HepG2 (cell line): ENCODE measurements around the gene NPHS1. TPM values are rescaled to one million over a fixed set of nuclear protein-coding genes. Genes with fewer than 3 reads are reported as not detected.

Experiments
- ATF7 ChIP-seq, 2 experiments: fragments of 450-650 bp in 1 of 2; sonication (generic) in 1 of 2; formaldehyde crosslinking in 1 of 2; IDR thresholded peaks; 2 replicates each; pipeline versions ENCODE4 v1.4.0 to v1.6.1; 2016 to 2020; ENCODE audit warnings: antibody characterized with exemption in 1 of 2, mild to moderate bottlenecking in 1 of 2, missing genetic modification reagents in 1 of 2
- DDIT3 ChIP-seq: sonication (generic); formaldehyde crosslinking; IDR thresholded peaks from 2 replicates; pipeline ENCODE4 v1.4.0; 2020; ENCODE audit warnings: mild to moderate bottlenecking, missing genetic modification reagents
- ELF1 ChIP-seq: sonication (generic); formaldehyde crosslinking; IDR thresholded peaks from 2 replicates; pipeline ENCODE4 v1.4.0; 2020; ENCODE audit warnings: missing genetic modification reagents
- FOXO4 ChIP-seq: sonication (generic); formaldehyde crosslinking; conservative IDR thresholded peaks from 2 replicates; pipeline ENCODE4 v1.8.1; 2023; ENCODE audit warnings: missing genetic modification reagents
- GMEB2 ChIP-seq: IDR thresholded peaks from 2 replicates; pipeline ENCODE4 v1.6.1; 2016; ENCODE audit warnings: missing biosample characterization, missing genetic modification reagents, low read depth
- IRF9 ChIP-seq: sonication (generic); formaldehyde crosslinking; IDR thresholded peaks from 2 replicates; pipeline ENCODE4 v1.8.0; 2022; ENCODE audit warnings: missing genetic modification reagents, mild to moderate bottlenecking, borderline replicate concordance
- KDM1A ChIP-seq: IDR thresholded peaks from 2 replicates; pipeline ENCODE4 v1.6.1; 2016; ENCODE audit warnings: missing compliant biosample characterization
- MTERF4 ChIP-seq: sonication (generic); formaldehyde crosslinking; IDR thresholded peaks from 2 replicates; pipeline ENCODE4 v1.8.0; 2023; ENCODE audit warnings: mild to moderate bottlenecking, missing genetic modification reagents
- RERE ChIP-seq: IDR thresholded peaks from 2 replicates; pipeline ENCODE4 v1.6.1; 2016; ENCODE audit warnings: low read depth, missing genetic modification reagents, missing compliant biosample characterization
- SOX13 ChIP-seq, 3 experiments: fragments of 450-650 bp in 1 of 3; sonication (generic) in 1 of 3; formaldehyde crosslinking in 1 of 3; IDR thresholded peaks in 2 of 3; conservative IDR thresholded peaks in 1 of 3; 2 replicates each; pipeline versions ENCODE4 v1.5.0 to v1.6.1; 2016 to 2020; ENCODE audit warnings: antibody characterized with exemption in 1 of 3, mild to moderate bottlenecking in 1 of 3, missing compliant biosample characterization in 1 of 3, missing genetic modification reagents in 1 of 3, moderate library complexity in 1 of 3
- U2AF2 ChIP-seq: fragments of 200-400 bp; formaldehyde crosslinking; IDR thresholded peaks from 2 replicates; pipeline ENCODE4 v1.6.1; 2017; ENCODE audit warnings: low read depth, mild to moderate bottlenecking, low read length
- ZBTB1 ChIP-seq: sonication (generic); formaldehyde crosslinking; IDR thresholded peaks from 2 replicates; pipeline ENCODE4 v1.4.0; 2020; ENCODE audit warnings: missing genetic modification reagents, borderline replicate concordance
- ZFP36L2 ChIP-seq: sonication (generic); formaldehyde crosslinking; IDR thresholded peaks from 2 replicates; pipeline ENCODE4 v1.4.0; 2020; ENCODE audit warnings: missing genetic modification reagents
- ZNF275 ChIP-seq: sonication (generic); formaldehyde crosslinking; IDR thresholded peaks from 2 replicates; pipeline ENCODE4 v1.8.0; 2022; ENCODE audit warnings: missing genetic modification reagents, mild to moderate bottlenecking, inconsistent platforms, borderline replicate concordance
- polyA plus RNA-seq, 8 experiments: library from polyadenylated mRNA; depleted of rRNA in 3 of 8; stranded (reverse) in 7 of 8; unstranded in 1 of 8; fragments of >200 nt; fragmentation: Illumina TruSeq in 4 of 8; extraction: Trizol in 4 of 8; gene quantifications; 2 replicates each; pipeline versions ENCODE4 v1.2.1 to v1.2.3, GENCODE V29; 2011 to 2016; ENCODE audit warnings: low read depth in 4 of 8, missing spikeins in 1 of 8, mixed read lengths in 1 of 8; ENCODE audit not compliant: insufficient read depth in 1 of 8
- total RNA-seq, 5 experiments: library from RNA; depleted of rRNA; stranded (reverse); fragments of >200 nt; fragmentation: Illumina TruSeq; extraction: Trizol; gene quantifications; 2 replicates each; pipeline ENCODE4 v1.2.3, GENCODE V29; 2016; ENCODE audit warnings: low read depth in 1 of 5

Gene NPHS1
- total and polyA plus RNA-seq, 2 of the 13 experiments (the other 11 are each of a cell fraction or from before 2014, with no cell fraction given) = not detected

GRCh38 chr19:35828692-35829301 is 23.5 kb downstream of the NPHS1 start (continued):
- no peak for TF ChIP-seq ZNF275 (CRISPR knock-in tag)
- TF ChIP-seq GMEB2 (CRISPR knock-in tag) = no peak
- peak; percentile 48; the same call in 1 of the 2 replicates for TF ChIP-seq MTERF4
- peak; percentile 97; the same call in 1 of the 2 replicates for TF ChIP-seq FOXO4 (CRISPR knock-in tag)
- TF ChIP-seq DDIT3 = no peak
- TF ChIP-seq ZFP36L2 (CRISPR knock-in tag) = peak; percentile 97
- TF ChIP-seq IRF9 (CRISPR knock-in tag) = peak; percentile 92
- peak; percentile 57; the same call in 1 of the 2 replicates for TF ChIP-seq KDM1A (CRISPR knock-in tag)
- TF ChIP-seq ZBTB1 = peak; percentile 94; the same call in 1 of the 2 replicates
- no peak for TF ChIP-seq U2AF2
- TF ChIP-seq SOX13 (IDR thresholded peaks at IDR 0.05) = no peak
- peak in 1 of 2 experiments; percentile 71; a peak in 2 of 4 replicates for TF ChIP-seq SOX13 (CRISPR knock-in tag; conservative IDR thresholded peaks at IDR 0.05 in 1 of 2, IDR thresholded peaks at IDR 0.05 in 1 of 2)
- TF ChIP-seq ELF1 (CRISPR knock-in tag) = 0 out of 2 replicates have a peak, but pooled peaks have one; percentile 31
- TF ChIP-seq ATF7 (IDR thresholded peaks at IDR 0.05) = no peak
- no peak for TF ChIP-seq ATF7 (CRISPR knock-in tag; IDR thresholded peaks at IDR 0.05)
- peak; percentile 60; the same call in 1 of the 2 replicates for TF ChIP-seq RERE
